Nucleus accumbens (tissue), 56 donors: ENCODE data around the gene CHD2.
"Not testable (repeated sequence)": the region's sequence is repeated elsewhere in the genome, so short reads cannot be mapped to it uniquely, and the experiment has no call there.

Experiments used
- DNase-seq, 56 donors: peaks; one replicate each; lab custom pipeline; 2025; lab: John Stamatoyannopoulos, UW

CHD2 gene

GRCh38 chr15:92903966-92904721 is 4.0 kb downstream of the CHD2 start:
- DNase-seq: peak; percentile 86 to 100 (median 99)

GRCh38 chr15:92904722-92905571 is 4.8 kb downstream of the CHD2 start:
- no peak for DNase-seq

- no peak for DNase-seq
These were observed 5.9 kb downstream of the CHD2 start for GRCh38 chr15:92906020-92906419.

- no peak for DNase-seq
These were observed 6.5 kb downstream of the CHD2 start for GRCh38 chr15:92906563-92907081.

GRCh38 chr15:92907229-92907628 is 7.1 kb downstream of the CHD2 start:
- no peak for DNase-seq

GRCh38 chr15:92907896-92908712 is 8.0 kb downstream of the CHD2 start:
- peak in 20 of 56 donors; percentile 5 to 77 (median 27) for DNase-seq

- no peak for DNase-seq
These were observed 8.6 kb downstream of the CHD2 start for GRCh38 chr15:92908713-92909057.

GRCh38 chr15:92909136-92909781 is 9.1 kb downstream of the CHD2 start:
- no peak for DNase-seq

- no peak for DNase-seq
These were observed 10.3 kb downstream of the CHD2 start for GRCh38 chr15:92910451-92910850.

- no peak for DNase-seq
These were observed 14.0 kb downstream of the CHD2 start for GRCh38 chr15:92914103-92914499.

- DNase-seq: no peak
These were observed 14.7 kb downstream of the CHD2 start for GRCh38 chr15:92914768-92915221.

- no peak for DNase-seq
These were observed 15.8 kb downstream of the CHD2 start for GRCh38 chr15:92915766-92916435.

- DNase-seq: peak in 55 of 56 donors; percentile 16 to 97 (median 76)
These were observed 17.7 kb downstream of the CHD2 start for GRCh38 chr15:92917598-92918407.

- not testable (repeated sequence) for DNase-seq
These were observed 18.8 kb downstream of the CHD2 start for GRCh38 chr15:92918881-92919280.

GRCh38 chr15:92920595-92921161 is 20.6 kb downstream of the CHD2 start:
- no peak for DNase-seq

- no peak for DNase-seq
These were observed 21.3 kb downstream of the CHD2 start for GRCh38 chr15:92921215-92922131.

GRCh38 chr15:92922418-92923002 is 22.4 kb downstream of the CHD2 start:
- DNase-seq: no peak
